SK-N-MC (cell line): ENCODE measurements around the gene PTGES.
"Not testable (repeated sequence)": the region's sequence is repeated elsewhere in the genome, so short reads cannot be mapped to it uniquely, and the experiment has no call there.

Experiments
- EZH2 ChIP-seq: fragments of 200-600 bp; sonication (generic); IDR thresholded peaks from one replicate; pipeline ENCODE4 v1.6.1; 2017; ENCODE audit warnings: antibody characterized with exemption
- FOXP2 ChIP-seq: optimal IDR thresholded peaks from 2 replicates; pipeline ENCODE3; 2011; ENCODE audit warnings: mild to moderate bottlenecking, moderate library complexity; ENCODE audit not compliant: insufficient read depth; ENCODE audit errors: extremely low read length, control extremely low read depth
- POLR2AphosphoS5 ChIP-seq: IDR thresholded peaks from 2 replicates; pipeline ENCODE4 v1.6.1; 2012; ENCODE audit warnings: mild to moderate bottlenecking, low read depth, low read length, borderline replicate concordance

GRCh38 chr9:129796029-129796428, 43.2 kb upstream of the PTGES start:
- not testable (repeated sequence) for TF ChIP-seq POLR2AphosphoS5, EZH2, FOXP2
